Smooth muscle cell of the umbilical artery (primary cell): ENCODE data around the gene CDC34. TPM values are rescaled to one million over a fixed set of nuclear protein-coding genes. Genes with fewer than 3 reads are reported as not detected.

Experiments used
- total RNA-seq: library from RNA; depleted of rRNA; stranded (reverse); fragments of >200 nt; gene quantifications from 2 replicates; pipeline ENCODE4 v1.2.3, GENCODE V29; 2014

Gene CDC34
- total RNA-seq, result 54.3 and 60.8 TPM in 2 replicates

GRCh38 chr19:531753-532560 lies at the start of gene CDC34:
CDC34 (plus strand) TSS chr19:531760; CDS start chr19:531932, 172 bp downstream.

GRCh38 chr19:496112-496665 lies 35.4 kb upstream of the CDC34 start, which contains the start of gene MADCAM1:
MADCAM1 (plus strand) TSS chr19:496486; CDS start chr19:496500, 14 bp downstream.

GRCh38 chr19:507286-508203 lies 24.0 kb upstream of the CDC34 start, which contains the start of gene TPGS1:
TPGS1 (plus strand) TSS chr19:507497; CDS start chr19:507507, 10 bp downstream.

GRCh38 chr19:543910-544608 lies 12.5 kb downstream of the CDC34 start, which contains the start of gene GZMM:
GZMM (plus strand) TSS chr19:544053; CDS start chr19:544072, 19 bp downstream.

GRCh38 chr19:572140-572742 lies 40.7 kb downstream of the CDC34 start, which contains the start of gene BSG:
BSG (plus strand) TSS chr19:572596; CDS start chr19:572635, 39 bp downstream.

GRCh38 chr19:589693-590395 lies 58.3 kb downstream of the CDC34 start, which contains the start of gene HCN2:
HCN2 (plus strand) TSS chr19:589881; CDS start chr19:589946, 65 bp downstream.

Other genes starting within 250 kb of the CDC34 start
- 7.3 and 51.1 TPM in 2 replicates for gene PLPP2, start 240.4 kb upstream of the CDC34 start, total RNA-seq
- gene MIER2, start 187.0 kb upstream of the CDC34 start, total RNA-seq, result 18.4 and 60.6 TPM in 2 replicates
- under 0.01 and 0.28 TPM in 2 replicates for gene C2CD4C, start 122.6 kb upstream of the CDC34 start, total RNA-seq
- 0.78 and 1.8 TPM in 2 replicates for gene SHC2, start 70.7 kb upstream of the CDC34 start, total RNA-seq
- under 0.01 TPM in 1 of 2 replicates, not detected in the other for gene MADCAM1, start 35.3 kb upstream of the CDC34 start, total RNA-seq
- 20.6 and 35.6 TPM in 2 replicates for gene TPGS1, start 24.3 kb upstream of the CDC34 start, total RNA-seq
- gene GZMM, start 12.3 kb downstream of the CDC34 start, total RNA-seq, result not detected in 2 replicates
- gene BSG, start 40.8 kb downstream of the CDC34 start, total RNA-seq, result 507 and 644 TPM in 2 replicates
- gene HCN2, start 58.1 kb downstream of the CDC34 start, total RNA-seq, result 1.2 and 3.5 TPM in 2 replicates
- gene POLRMT, start 101.8 kb downstream of the CDC34 start, total RNA-seq, result 24.3 and 37.9 TPM in 2 replicates
- not detected in 2 replicates for gene FGF22, start 108.1 kb downstream of the CDC34 start, total RNA-seq
- gene RNF126, start 131.5 kb downstream of the CDC34 start, total RNA-seq, result 16.6 and 29.8 TPM in 2 replicates
- gene FSTL3, start 144.6 kb downstream of the CDC34 start, total RNA-seq, result 189 and 372 TPM in 2 replicates
- gene PRSS57, start 163.7 kb downstream of the CDC34 start, total RNA-seq, result not detected in 2 replicates
- gene PALM, start 177.2 kb downstream of the CDC34 start, total RNA-seq, result 0.28 and 0.89 TPM in 2 replicates
- gene MISP, start 219.4 kb downstream of the CDC34 start, total RNA-seq, result not detected in 2 replicates